ENCODE data around the gene OGG1.

GRCh38 chr3:9762871-9763270 is 13.1 kb downstream of the OGG1 start:
- TF ChIP-seq, protein P1, sequence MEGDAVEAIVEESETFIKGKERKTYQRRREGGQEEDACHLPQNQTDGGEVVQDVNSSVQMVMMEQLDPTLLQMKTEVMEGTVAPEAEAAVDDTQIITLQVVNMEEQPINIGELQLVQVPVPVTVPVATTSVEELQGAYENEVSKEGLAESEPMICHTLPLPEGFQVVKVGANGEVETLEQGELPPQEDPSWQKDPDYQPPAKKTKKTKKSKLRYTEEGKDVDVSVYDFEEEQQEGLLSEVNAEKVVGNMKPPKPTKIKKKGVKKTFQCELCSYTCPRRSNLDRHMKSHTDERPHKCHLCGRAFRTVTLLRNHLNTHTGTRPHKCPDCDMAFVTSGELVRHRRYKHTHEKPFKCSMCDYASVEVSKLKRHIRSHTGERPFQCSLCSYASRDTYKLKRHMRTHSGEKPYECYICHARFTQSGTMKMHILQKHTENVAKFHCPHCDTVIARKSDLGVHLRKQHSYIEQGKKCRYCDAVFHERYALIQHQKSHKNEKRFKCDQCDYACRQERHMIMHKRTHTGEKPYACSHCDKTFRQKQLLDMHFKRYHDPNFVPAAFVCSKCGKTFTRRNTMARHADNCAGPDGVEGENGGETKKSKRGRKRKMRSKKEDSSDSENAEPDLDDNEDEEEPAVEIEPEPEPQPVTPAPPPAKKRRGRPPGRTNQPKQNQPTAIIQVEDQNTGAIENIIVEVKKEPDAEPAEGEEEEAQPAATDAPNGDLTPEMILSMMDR (IDR thresholded peaks at IDR 0.05; ENCODE audit: poor library complexity, severe bottlenecking): no peak
- TF ChIP-seq RAD21 (conservative IDR thresholded peaks at IDR 0.05) (no peak), EZH2 (IDR thresholded peaks at IDR 0.05; ENCODE audit: borderline replicate concordance, insufficient read depth, low read length, poor library complexity, severe bottlenecking) (no peak)
